Measurements from ENCODE around the gene PRKN.

PRKN gene

DNA sequence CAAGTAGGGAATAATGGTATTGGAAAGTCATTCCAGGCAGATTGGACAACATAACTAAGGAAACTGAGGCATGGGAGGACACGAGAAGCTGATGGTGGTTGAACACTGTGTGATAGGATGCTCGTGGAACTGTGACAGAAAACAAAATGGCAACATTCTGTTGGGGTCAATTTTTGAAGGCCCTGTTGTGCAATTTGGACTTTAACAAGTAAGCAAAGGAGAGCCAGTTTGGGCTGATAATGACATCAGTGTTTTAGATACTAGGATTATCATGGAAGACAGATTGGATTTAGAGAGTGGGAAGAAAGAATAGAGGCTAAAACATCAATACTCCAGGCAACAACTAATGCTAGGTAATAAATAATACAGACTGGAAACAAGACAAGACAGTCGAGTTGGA, 53.1 kb downstream of the PRKN start:
- no peak for DNase-seq (ENCODE audit: low read depth)

DNA sequence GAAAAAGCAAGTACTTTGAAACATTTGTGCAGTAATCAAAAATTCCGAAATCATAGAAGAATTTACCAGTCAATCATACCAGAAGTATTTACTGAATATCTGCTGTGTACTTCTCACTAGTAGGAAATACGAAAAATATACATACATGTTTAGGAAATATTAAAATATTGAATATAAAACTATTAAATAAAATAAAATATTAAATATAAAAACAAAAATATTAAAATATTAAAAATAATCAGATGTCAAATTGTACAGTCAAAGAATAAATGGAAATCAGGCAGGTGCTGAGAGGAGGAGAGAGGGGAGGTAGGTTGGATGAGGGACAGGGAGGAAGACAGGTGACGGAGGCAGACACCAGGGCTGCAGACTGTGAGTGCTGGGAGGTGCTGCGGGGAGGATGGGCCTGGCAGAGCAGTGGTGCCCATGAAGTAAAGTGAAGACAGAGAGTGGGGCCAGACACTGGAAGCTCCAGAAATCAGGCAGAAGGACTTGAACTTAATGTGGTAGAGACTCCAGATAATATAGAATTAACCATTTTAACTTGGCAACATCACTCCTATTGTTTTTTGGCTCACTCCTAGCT, 55.9 kb downstream of the PRKN start:
- no peak for DNase-seq (ENCODE audit: low read depth)

DNA sequence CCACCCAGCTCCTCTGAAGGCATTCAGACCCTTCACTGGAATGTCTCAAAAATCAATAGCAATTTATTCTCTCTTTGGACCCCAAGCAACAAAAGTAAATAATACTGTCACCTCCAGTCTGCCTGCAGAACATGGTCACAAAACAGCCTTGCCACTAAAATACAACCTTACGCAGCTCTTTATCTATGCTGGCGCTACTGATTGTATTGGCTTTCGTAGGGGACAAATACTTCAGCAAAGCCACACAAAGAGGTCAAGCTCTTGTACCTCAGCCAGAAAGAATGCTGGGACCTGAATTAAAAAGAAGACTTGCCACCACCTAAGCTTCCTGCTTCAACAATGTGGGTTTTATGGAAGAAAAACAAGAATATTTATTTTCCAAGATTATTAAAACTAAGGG, 57.2 kb downstream of the PRKN start:
- DNase-seq (ENCODE audit: low read depth), result no peak

DNA sequence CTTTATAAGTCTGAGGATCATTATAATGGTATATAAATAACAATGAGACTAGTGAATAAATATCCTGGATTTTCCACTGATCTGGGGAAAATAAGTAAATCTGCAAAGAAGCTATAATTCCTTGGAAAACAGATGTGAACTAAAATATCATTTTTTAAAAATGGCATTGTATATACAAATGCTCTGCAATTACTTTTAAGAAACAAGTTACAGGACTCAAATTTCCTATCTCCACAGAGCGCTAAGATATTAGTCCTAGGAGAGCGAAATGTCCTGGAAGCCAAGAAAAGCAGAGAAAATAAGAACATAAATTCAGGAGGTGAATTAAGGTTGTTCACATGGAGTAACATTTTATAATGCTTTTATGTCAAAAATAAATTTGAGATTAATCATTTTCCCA, 61.3 kb downstream of the PRKN start:
- no peak for DNase-seq (ENCODE audit: low read depth)

DNA sequence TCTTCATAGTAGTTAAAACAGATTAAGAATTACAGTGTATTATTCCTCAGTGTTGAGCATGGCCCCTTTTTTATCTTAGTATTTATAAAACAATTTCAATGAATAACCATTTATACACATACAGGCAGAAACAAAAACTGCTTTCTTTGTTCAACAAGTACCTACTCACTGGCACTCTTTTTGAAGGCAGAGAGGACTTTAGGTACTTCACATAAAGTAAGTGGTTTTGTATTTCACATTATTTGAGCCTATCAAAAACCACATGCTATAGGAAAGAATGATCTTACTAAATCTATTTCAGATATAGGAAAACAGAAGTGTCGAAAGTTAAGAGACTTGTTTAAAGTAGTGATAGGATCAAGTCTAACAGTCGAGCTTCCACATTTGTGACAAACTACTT, 73.8 kb downstream of the PRKN start:
- DNase-seq (ENCODE audit: low read depth), result no peak

GRCh38 chr6:162651505-162651904, 76.1 kb downstream of the PRKN start:
- no peak for DNase-seq (ENCODE audit: low read depth)

- DNase-seq (ENCODE audit: low read depth), result no peak
Measured at GRCh38 chr6:162649271-162649670, 78.3 kb downstream of the PRKN start.

- DNase-seq (ENCODE audit: low read depth), result no peak
Measured at GRCh38 chr6:162644153-162644552, 83.4 kb downstream of the PRKN start.

GRCh38 chr6:162640756-162641155, 86.8 kb downstream of the PRKN start:
- DNase-seq (ENCODE audit: low read depth), result no peak

GRCh38 chr6:162639951-162640350, 87.6 kb downstream of the PRKN start:
- no peak for DNase-seq (ENCODE audit: low read depth)

- DNase-seq (ENCODE audit: low read depth), result no peak
Measured at GRCh38 chr6:162638931-162639574, 88.5 kb downstream of the PRKN start.

DNA sequence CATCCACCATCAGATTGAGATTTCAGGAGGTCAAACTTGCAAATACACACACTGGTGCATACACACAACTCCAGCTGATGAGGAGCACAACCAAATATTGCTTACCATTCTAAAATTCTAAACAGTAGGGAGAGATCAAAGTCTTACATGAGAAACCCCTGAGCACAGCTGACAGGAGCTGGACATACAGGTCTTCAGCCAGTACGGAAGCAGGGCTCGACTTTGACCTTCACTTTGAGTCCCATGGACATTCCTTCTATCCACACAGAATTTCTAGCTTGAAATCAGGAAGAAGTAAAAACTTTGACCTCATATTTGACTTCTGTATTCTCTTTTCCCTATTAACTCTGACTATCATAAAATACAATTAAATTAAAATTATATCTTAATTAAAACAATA, 90.2 kb downstream of the PRKN start:
- no peak for DNase-seq (ENCODE audit: low read depth)

DNA sequence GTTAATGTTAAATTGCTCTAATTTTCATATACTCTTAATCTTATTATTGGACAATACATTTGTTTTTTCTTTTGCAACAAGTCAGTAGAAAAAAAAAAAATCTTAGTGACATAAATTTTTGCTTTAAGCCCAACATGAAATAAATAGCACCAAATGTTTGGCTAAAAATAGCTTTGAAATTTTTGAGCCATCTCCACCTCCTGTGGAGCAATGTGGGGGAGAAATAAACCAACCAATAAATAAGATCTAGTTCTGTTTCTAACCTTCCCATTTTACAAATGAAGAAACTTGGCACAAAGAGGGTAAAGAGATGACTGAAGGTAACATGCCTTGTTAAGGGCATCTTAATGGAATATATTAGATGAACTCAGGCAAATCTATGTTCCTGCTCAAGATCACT, 91.4 kb downstream of the PRKN start:
- DNase-seq (ENCODE audit: low read depth), result no peak

GRCh38 chr6:162631546-162631945, 96.0 kb downstream of the PRKN start:
- DNase-seq (ENCODE audit: low read depth), result no peak

DNA sequence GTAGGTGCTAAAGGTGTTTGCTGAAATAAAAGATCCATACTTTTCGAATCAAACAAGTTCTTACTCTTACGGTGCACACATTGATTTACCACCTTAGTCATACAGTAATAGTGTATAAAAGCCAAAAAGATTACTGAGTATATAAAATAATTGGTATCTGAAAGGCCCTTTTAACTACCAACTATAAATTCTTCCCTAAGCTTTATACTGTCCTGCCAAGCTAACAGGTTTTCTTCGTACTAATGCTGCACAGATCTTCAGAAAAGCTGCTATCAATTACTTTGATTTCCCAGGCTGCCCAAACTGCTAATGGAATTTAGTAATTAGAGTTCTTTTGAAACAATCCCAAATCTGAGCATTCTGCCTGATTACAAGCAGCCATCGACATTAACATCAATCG, 97.5 kb downstream of the PRKN start:
- no peak for DNase-seq (ENCODE audit: low read depth)

DNA sequence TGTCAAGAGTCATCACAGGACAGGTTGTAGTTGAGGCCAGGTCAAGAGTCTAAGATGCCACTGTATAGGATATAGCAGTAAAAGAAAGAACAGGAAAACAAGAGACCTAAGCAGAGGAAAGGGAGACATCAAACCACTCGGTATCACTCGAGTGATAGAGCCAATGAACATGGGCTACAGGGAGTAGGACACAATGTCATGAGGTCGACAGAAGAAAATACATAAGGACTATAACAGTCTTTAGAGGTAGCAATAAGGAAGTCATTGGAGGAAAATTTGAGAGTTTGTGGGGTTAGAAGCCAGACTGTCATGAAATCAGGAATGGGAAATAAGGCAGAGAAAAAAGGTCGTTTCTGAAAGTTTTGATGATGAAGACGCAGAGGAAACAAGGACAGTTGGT, 99.7 kb downstream of the PRKN start:
- no peak for DNase-seq (ENCODE audit: low read depth)

GRCh38 chr6:162627362-162627761, 100.2 kb downstream of the PRKN start:
- DNase-seq (ENCODE audit: low read depth), result no peak

GRCh38 chr6:162626869-162627268, 100.7 kb downstream of the PRKN start:
- no peak for DNase-seq (ENCODE audit: low read depth)

DNA sequence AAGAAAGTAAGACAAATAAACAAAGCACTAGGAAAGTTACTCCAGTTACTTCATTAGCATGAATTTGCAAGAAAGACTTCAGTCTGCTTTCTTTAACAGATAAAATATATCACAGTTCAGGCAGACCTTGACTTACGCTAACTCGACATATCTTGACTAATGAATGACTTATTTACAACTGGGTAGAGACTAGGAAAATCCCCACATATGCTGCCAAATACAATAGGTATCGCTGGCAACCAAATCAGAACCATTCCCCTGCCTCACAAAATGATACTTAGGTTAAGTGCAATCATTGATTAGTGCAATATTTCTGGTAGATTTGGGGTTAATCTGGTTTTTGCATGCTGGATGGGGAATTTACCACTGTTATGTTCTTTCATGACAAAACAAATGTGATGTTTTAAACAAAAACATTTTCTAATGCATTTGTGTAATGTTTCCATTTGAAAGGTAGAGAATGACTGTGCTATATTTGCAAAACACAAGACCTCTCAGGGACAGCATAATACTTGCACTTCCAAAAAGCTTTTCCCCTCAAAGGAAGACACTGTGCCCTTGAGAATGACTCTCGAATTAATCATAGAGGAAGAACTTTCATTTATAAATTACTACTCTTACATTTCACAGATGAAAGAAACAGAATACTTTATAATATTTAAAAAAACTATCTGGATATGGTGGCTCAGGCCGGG, 101.6 kb downstream of the PRKN start:
- DNase-seq (ENCODE audit: low read depth), result no peak

- DNase-seq (ENCODE audit: low read depth), result no peak
Measured at GRCh38 chr6:162622572-162622971, 105.0 kb downstream of the PRKN start.

- no peak for DNase-seq (ENCODE audit: low read depth)
Measured at GRCh38 chr6:162621246-162621645, 106.3 kb downstream of the PRKN start.

- DNase-seq (ENCODE audit: low read depth), result no peak
Measured at GRCh38 chr6:162620073-162620472, 107.5 kb downstream of the PRKN start.

GRCh38 chr6:162618448-162619002, 109.0 kb downstream of the PRKN start:
- DNase-seq (ENCODE audit: low read depth), result no peak
